H9 (cell line): ENCODE data around the gene TIRAP. TPM values are rescaled to one million over a fixed set of nuclear protein-coding genes. Genes with fewer than 3 reads are reported as not detected.

Experiments used
- DNase-seq: peaks from one replicate; pipeline ENCODE4 v3.0.0-alpha.2; 2017
- H2AFZ ChIP-seq: one replicate; pipeline ENCODE4 v1.6.1; 2013; ENCODE audit warnings: mild to moderate bottlenecking, low read length, control low read depth, moderate library complexity
- H2AK5ac ChIP-seq: 2 replicates; pipeline ENCODE4 v1.6.1; 2013; ENCODE audit warnings: low read length, control low read depth, mixed read lengths; ENCODE audit not compliant: insufficient read length
- H2BK120ac ChIP-seq: one replicate; pipeline ENCODE4 v1.6.1; 2013; ENCODE audit warnings: low read depth, mild to moderate bottlenecking, low read length, control low read depth, inconsistent platforms; ENCODE audit not compliant: poor library complexity, severe bottlenecking
- H2BK12ac ChIP-seq: 2 replicates; pipeline ENCODE4 v1.6.1; 2013; ENCODE audit warnings: low read length, control low read depth, mixed read lengths, low read depth; ENCODE audit not compliant: insufficient read length
- H2BK15ac ChIP-seq: 2 replicates; pipeline ENCODE4 v1.6.1; 2013; ENCODE audit warnings: low read depth, low read length, control low read depth
- H2BK20ac ChIP-seq: one replicate; pipeline ENCODE4 v1.6.1; 2013; ENCODE audit warnings: low read depth, mild to moderate bottlenecking, low read length, control low read depth, inconsistent platforms; ENCODE audit not compliant: poor library complexity, severe bottlenecking
- H2BK5ac ChIP-seq: 2 replicates; pipeline ENCODE4 v1.6.1; 2013; ENCODE audit warnings: low read length, control low read depth, mixed read lengths; ENCODE audit not compliant: insufficient read length
- H3K14ac ChIP-seq: 2 replicates; pipeline ENCODE4 v1.6.1; 2013; ENCODE audit warnings: low read length, control low read depth; ENCODE audit not compliant: insufficient read depth
- H3K18ac ChIP-seq: 2 replicates; pipeline ENCODE4 v1.6.1; 2013; ENCODE audit warnings: low read depth, mild to moderate bottlenecking, mixed read lengths, low read length, control low read depth; ENCODE audit not compliant: insufficient read length
- H3K23ac ChIP-seq: 2 replicates; pipeline ENCODE4 v1.6.1; 2013; ENCODE audit warnings: low read length, control low read depth, mixed read lengths, low read depth; ENCODE audit not compliant: insufficient read length
- H3K23me2 ChIP-seq: 2 replicates; pipeline ENCODE4 v1.6.1; 2013; ENCODE audit warnings: low read depth, mild to moderate bottlenecking, mixed read lengths, low read length, control low read depth; ENCODE audit not compliant: insufficient read length, poor library complexity, severe bottlenecking
- H3K27ac ChIP-seq: 2 replicates; pipeline ENCODE4 v1.5.1; 2013; ENCODE audit warnings: low read length, control low read depth, mixed read lengths, low read depth; ENCODE audit not compliant: insufficient read length
- H3K27me3 ChIP-seq: 2 replicates; pipeline ENCODE4 v1.6.1; 2013; ENCODE audit warnings: low read length, control low read depth, inconsistent platforms; ENCODE audit not compliant: insufficient read depth
- H3K4ac ChIP-seq: 2 replicates; pipeline ENCODE4 v1.6.1; 2013; ENCODE audit warnings: low read depth, mild to moderate bottlenecking, control low read depth, inconsistent platforms, low read length, moderate library complexity
- H3K4me1 ChIP-seq: 2 replicates; pipeline ENCODE4 v1.6.1; 2013; ENCODE audit warnings: low read length, control low read depth, inconsistent platforms; ENCODE audit not compliant: insufficient read depth
- H3K4me2 ChIP-seq: 2 replicates; pipeline ENCODE4 v1.6.1; 2013; ENCODE audit warnings: low read length, control low read depth, mixed read lengths; ENCODE audit not compliant: insufficient read length, insufficient read depth
- H3K56ac ChIP-seq: 2 replicates; pipeline ENCODE4 v1.6.1; 2013; ENCODE audit warnings: low read depth, mild to moderate bottlenecking, mixed read lengths, low read length, control low read depth; ENCODE audit not compliant: insufficient read length
- H3K79me1 ChIP-seq: 2 replicates; pipeline ENCODE4 v1.6.1; 2013; ENCODE audit warnings: low read depth, mild to moderate bottlenecking, moderate library complexity, low read length, control low read depth, inconsistent platforms; ENCODE audit not compliant: insufficient read depth, poor library complexity, severe bottlenecking
- H3K79me2 ChIP-seq: 2 replicates; pipeline ENCODE4 v1.6.1; 2013; ENCODE audit warnings: low read length, control low read depth, inconsistent platforms; ENCODE audit not compliant: insufficient read depth
- H3K9ac ChIP-seq: 2 replicates; pipeline ENCODE4 v1.6.1; 2013; ENCODE audit warnings: low read length, control low read depth, mixed read lengths; ENCODE audit not compliant: insufficient read length; ENCODE audit errors: extremely low read depth
- H3K9me3 ChIP-seq: one replicate; pipeline ENCODE4 v1.6.1; 2013; ENCODE audit warnings: low read depth, low read length, inconsistent platforms; ENCODE audit not compliant: control insufficient read depth
- H3T11ph ChIP-seq: one replicate; pipeline ENCODE4 v1.6.1; 2013; ENCODE audit warnings: mild to moderate bottlenecking, low read length, control low read depth, inconsistent platforms
- H4K20me1 ChIP-seq: one replicate; pipeline ENCODE4 v1.6.1; 2013; ENCODE audit not compliant: control insufficient read depth, insufficient read length, insufficient read depth
- H4K5ac ChIP-seq: 2 replicates; pipeline ENCODE4 v1.6.1; 2013; ENCODE audit warnings: low read depth, mild to moderate bottlenecking, mixed read lengths, low read length, control low read depth; ENCODE audit not compliant: insufficient read length
- H4K8ac ChIP-seq: replicated peaks from 2 replicates; pipeline ENCODE4 v1.6.1; 2013; ENCODE audit warnings: low read length, control low read depth, mixed read lengths, low read depth; ENCODE audit not compliant: insufficient read length
- H4K91ac ChIP-seq: 2 replicates; pipeline ENCODE4 v1.6.1; 2013; ENCODE audit warnings: low read depth, mild to moderate bottlenecking, moderate library complexity, mixed read lengths, low read length, control low read depth; ENCODE audit not compliant: insufficient read length
- H3K27ac Mint-ChIP-seq, 3 experiments: 2 replicates in 2 of 3; 3 replicates in 1 of 3; pipeline ENCODE4 v1.8.0; 2020 to 2021; ENCODE audit warnings: mixed read lengths in 3 of 3, mild to moderate bottlenecking in 1 of 3, moderate library complexity in 1 of 3
- H3K27me3 Mint-ChIP-seq: 2 replicates; pipeline ENCODE4 v1.8.0; 2021; ENCODE audit warnings: low read depth, mild to moderate bottlenecking, moderate library complexity, mixed read lengths
- H3K36me3 Mint-ChIP-seq, 3 experiments: 2 replicates in 2 of 3; 3 replicates in 1 of 3; pipeline ENCODE4 v1.8.0; 2020 to 2021; ENCODE audit warnings: low read depth in 3 of 3, mixed read lengths in 3 of 3; ENCODE audit not compliant: insufficient read depth in 1 of 3
- H3K4me1 Mint-ChIP-seq, 2 experiments: 2 replicates each; pipeline ENCODE4 v1.8.0; 2020; ENCODE audit warnings: mixed read lengths in 2 of 2
- H3K4me3 Mint-ChIP-seq, 2 experiments: 2 replicates in 1 of 2; 3 replicates in 1 of 2; pipeline ENCODE4 v1.8.0; 2020 to 2021; ENCODE audit warnings: mild to moderate bottlenecking in 2 of 2, mixed read lengths in 2 of 2, moderate library complexity in 1 of 2
- H3K9me3 Mint-ChIP-seq, 2 experiments: 2 replicates in 1 of 2; 3 replicates in 1 of 2; pipeline ENCODE4 v1.8.0; 2020; ENCODE audit warnings: mild to moderate bottlenecking in 2 of 2, mixed read lengths in 2 of 2, moderate library complexity in 1 of 2
- CTCF ChIP-seq: fragments of 200-600 bp; sonication (generic); conservative IDR thresholded peaks from 3 replicates; pipeline ENCODE4 v1.8.0; 2021; ENCODE audit warnings: antibody characterized with exemption, mild to moderate bottlenecking
- WGBS: extraction: QIAGEN DNeasy Blood & Tissue Kit; methylation state at CpG from one replicate; pipeline ENCODE4 v1.1.7; 2013; ENCODE audit warnings: missing lambda C conversion rate, low lambda C conversion rate, mixed read lengths; ENCODE audit not compliant: insufficient read length; ENCODE audit errors: extremely low coverage; 5-methylcytosine and 5-hydroxymethylcytosine counted together
- total RNA-seq: library from RNA; stranded (reverse); gene quantifications from 2 replicates; pipeline ENCODE4 v1.2.1, GENCODE V29; 2021

The TIRAP gene
- total RNA-seq, 1 experiment from 2014 or later, result 7.0 TPM

- Histone ChIP-seq H4K5ac (peak within 1 kb of the TSS; percentile 36), H3T11ph (no peak within 1 kb of the TSS), H3K4me1 (no peaks in the 10 kb centered on the region; the same call in 1 of the 2 replicates), H2BK120ac (no peak within 1 kb of the TSS), H3K23ac (no peak within 1 kb of the TSS), H2BK5ac (no peak within 1 kb of the TSS), H3K56ac (no peak within 1 kb of the TSS), H4K91ac (no peak within 1 kb of the TSS), H3K27me3 (no peaks in the 10 kb centered on the region), H2AFZ (no peak within 1 kb of the TSS), H3K79me1 (peaks cover 4% of the 10 kb centered on the region), H3K18ac (peak within 1 kb of the TSS; percentile 96), H3K4me2 (peak within 1 kb of the TSS; percentile 98), H3K4ac (no peak within 1 kb of the TSS), H3K79me2 (peaks cover 8% of the 10 kb centered on the region; the same call in 1 of the 2 replicates), H3K23me2 (peaks cover 7% of the 10 kb centered on the region), H4K20me1 (no peaks in the 10 kb centered on the region), H4K8ac (no peak within 1 kb of the TSS), H3K14ac (peak within 1 kb of the TSS; percentile 99), H2BK15ac (no peak within 1 kb of the TSS), H3K9me3 (no peaks in the 10 kb centered on the region), H2BK12ac (no peak within 1 kb of the TSS), H3K9ac (peak within 1 kb of the TSS; percentile 99), H2BK20ac (no peak within 1 kb of the TSS), H2AK5ac (no peak within 1 kb of the TSS), H3K27ac (peak within 1 kb of the TSS; percentile 41)
- Mint-ChIP-seq H3K9me3 (no peaks in the 10 kb centered on the region), H3K4me1 (peaks cover 13% of the 10 kb centered on the region in 2 experiments), H3K4me3 (peak within 1 kb of the TSS; percentile 93 to 96), H3K27me3 (no peaks in the 10 kb centered on the region), H3K27ac (peak within 1 kb of the TSS; percentile 99 to 100 (median 100)), H3K36me3 (peaks cover 40 to 66% (median 64%) of the 10 kb centered on the region in 3 experiments; a peak in 6 of 7 replicates)
- TF ChIP-seq CTCF, result no peak
- WGBS, result no CpG with 5 or more reads among the region's 64 CpGs
- DNase-seq, result peak; percentile 100
Measured at GRCh38 chr11:126268708-126269579, 13.9 kb upstream of the TIRAP start, which contains the start of the genes FOXRED1 and SRPRA. Gene FOXRED1 (plus strand): TSS chr11:126269154. CDS start chr11:126269207, 53 bp downstream. Gene SRPRA (minus strand): TSS chr11:126268895. CDS start chr11:126268804, 91 bp downstream.
